Activated naive CD4-positive, alpha-beta T cell treated with anti-CD3 and anti-CD28 coated beads, Interleukin-2, amount 10 ng/mL, durations not matched to agents 7 days and 5 days (primary cell): ENCODE measurements around the gene COBLL1.

Experiments
- CTCF ChIA-PET: fragments of 350-600 bp; sonication (Branson Sonifier 250); formaldehyde crosslinking; loops from one replicate; lab custom pipeline; 2021; ENCODE audit warnings: antibody characterized with exemption; lab: Charles Lee
- DNase-seq: peaks from one replicate; pipeline ENCODE4 v3.0.0-alpha.2; 2020
- H3K27ac Mint-ChIP-seq: one replicate; pipeline ENCODE4 v1.8.0; 2021; ENCODE audit warnings: mild to moderate bottlenecking, moderate library complexity, mixed read lengths
- H3K27me3 Mint-ChIP-seq: one replicate; pipeline ENCODE4 v1.8.0; 2021; ENCODE audit warnings: mild to moderate bottlenecking, mixed read lengths
- H3K36me3 Mint-ChIP-seq: one replicate; pipeline ENCODE4 v1.8.0; 2021; ENCODE audit warnings: mixed read lengths
- H3K4me1 Mint-ChIP-seq: one replicate; pipeline ENCODE4 v1.8.0; 2021; ENCODE audit warnings: mixed read lengths
- H3K4me3 Mint-ChIP-seq: one replicate; pipeline ENCODE4 v1.8.0; 2021; ENCODE audit warnings: mild to moderate bottlenecking, moderate library complexity, mixed read lengths
- H3K9me3 Mint-ChIP-seq: one replicate; pipeline ENCODE4 v1.8.0; 2021; ENCODE audit warnings: mixed read lengths

COBLL1 gene

DNA sequence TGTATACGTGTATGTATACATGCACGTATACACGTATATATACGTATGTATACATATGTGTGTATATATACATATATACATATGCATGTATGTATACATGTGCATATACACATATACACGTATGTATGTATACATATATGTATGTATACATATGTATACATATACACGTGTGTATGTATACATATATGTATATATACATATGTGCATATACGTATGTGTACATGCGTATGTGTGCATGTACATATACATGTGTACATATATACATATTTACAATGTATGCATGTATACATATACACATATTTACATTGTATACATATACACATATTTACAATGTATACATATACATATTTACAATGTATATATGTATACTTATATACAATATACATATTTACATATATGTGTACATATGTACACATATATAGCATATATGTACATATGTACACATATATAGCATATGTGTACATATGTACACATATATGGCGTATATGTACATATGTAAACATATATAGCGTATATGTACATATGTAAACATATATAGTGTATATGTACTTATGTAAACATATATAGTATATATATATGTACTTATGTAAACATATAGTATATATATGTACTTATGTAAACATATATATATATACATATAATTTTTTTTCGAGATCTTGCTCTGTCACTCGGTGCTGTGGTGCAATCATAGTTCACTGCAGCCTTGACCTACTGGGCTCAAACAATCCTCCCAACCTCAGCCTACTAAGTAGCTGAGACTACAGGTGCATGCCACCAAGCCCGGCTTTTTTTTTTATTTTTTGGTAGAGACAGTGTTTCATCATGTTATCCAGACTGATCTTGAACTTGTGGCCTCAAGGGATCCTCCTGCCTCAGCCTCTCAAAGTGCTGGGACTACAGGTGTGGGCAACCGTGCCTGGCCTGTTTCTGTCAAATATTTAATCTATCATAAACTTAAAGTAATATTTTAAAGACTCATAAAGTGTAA is 23.2 kb downstream of the COBLL1 start:
- no peaks in the 10 kb centered on the region for H3K4me1 Mint-ChIP-seq
- CTCF ChIA-PET, result no interaction called here
- no peaks in the 10 kb centered on the region for H3K9me3 Mint-ChIP-seq
- no peak overlapping the region for H3K4me3 Mint-ChIP-seq
- H3K27ac Mint-ChIP-seq, result no peak overlapping the region
- H3K27me3 Mint-ChIP-seq, result no peaks in the 10 kb centered on the region
- no peaks in the 10 kb centered on the region for H3K36me3 Mint-ChIP-seq
- no peak for DNase-seq

DNA sequence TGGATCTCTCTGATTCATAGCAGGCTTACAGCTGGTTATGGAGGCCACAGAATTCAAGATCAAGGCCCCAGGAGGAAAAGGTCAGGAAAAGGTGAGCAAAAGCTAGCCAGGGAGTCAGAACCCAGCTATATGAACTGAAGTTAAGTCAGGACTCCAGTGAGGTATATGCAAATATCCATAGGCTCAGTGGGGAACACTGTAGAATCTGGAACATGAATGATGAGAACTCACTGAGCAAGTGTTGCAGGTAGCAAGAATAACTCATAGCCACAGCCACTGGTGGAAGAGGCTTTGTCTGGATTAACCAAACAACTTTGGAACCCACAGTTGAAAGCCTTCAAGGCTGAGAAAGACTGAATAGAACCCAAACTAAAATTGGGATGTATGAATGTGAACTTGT is 24.7 kb downstream of the COBLL1 start:
- H3K36me3 Mint-ChIP-seq, result no peaks in the 10 kb centered on the region
- H3K4me1 Mint-ChIP-seq, result no peaks in the 10 kb centered on the region
- H3K4me3 Mint-ChIP-seq, result no peak overlapping the region
- CTCF ChIA-PET, result no interaction called here
- H3K27me3 Mint-ChIP-seq, result no peaks in the 10 kb centered on the region
- H3K9me3 Mint-ChIP-seq, result no peaks in the 10 kb centered on the region
- no peak for DNase-seq
- no peak overlapping the region for H3K27ac Mint-ChIP-seq

DNA sequence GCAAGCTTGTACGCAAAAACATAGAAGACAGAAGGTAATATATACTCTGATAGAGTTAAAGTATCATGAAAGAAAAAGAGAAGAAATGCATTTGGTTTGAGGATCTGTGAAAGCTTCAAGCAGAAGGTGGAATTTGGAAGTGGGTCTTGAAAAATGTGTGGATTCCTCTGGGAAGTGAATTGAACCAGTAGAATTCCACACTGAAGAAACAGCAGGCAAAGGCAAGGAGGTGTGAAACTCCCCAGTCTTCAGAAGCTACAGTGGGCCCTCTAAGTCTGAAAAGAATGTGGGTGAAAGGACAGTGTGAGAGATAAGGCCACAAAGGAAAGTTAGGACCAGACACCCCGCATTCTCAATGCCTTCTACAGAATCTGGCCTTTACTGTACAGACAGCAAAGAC is 25.6 kb downstream of the COBLL1 start:
- H3K36me3 Mint-ChIP-seq, result no peaks in the 10 kb centered on the region
- CTCF ChIA-PET, result no interaction called here
- no peaks in the 10 kb centered on the region for H3K4me1 Mint-ChIP-seq
- H3K4me3 Mint-ChIP-seq, result no peak overlapping the region
- no peaks in the 10 kb centered on the region for H3K27me3 Mint-ChIP-seq
- H3K9me3 Mint-ChIP-seq, result no peaks in the 10 kb centered on the region
- no peak for DNase-seq
- no peak overlapping the region for H3K27ac Mint-ChIP-seq

DNA sequence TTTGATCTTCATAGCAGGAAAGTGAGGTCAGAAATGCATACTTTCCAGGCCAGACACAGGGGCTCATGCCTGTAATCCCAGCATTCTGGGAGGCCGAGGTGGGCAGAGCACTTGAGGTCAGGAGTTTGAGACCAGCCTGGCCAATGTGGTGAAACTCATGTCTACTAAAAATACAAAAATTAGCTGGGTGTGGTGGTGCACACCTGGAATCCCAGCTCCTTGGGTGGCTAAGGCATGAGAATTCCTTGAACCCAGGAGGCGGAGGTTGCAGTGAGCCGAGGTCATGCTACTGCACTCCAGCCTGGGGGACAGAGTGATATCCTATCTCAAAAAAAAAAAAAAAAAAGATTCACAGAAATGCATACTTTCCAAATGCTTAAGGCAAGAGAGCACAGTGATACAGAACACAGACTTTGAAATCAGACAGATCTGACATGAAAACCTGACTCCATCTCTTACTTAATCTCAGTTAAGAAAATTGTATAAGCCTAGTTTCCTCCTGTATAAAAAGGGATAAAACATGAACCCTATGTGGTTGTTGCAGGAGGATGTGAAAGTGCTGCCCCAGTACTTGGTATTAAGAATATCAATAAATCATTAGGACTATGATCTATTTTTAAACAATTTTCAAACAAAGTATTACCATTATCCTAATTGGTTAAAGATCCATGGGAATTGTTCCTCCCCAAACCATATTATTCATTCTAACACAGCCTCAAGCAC is 26.4 kb downstream of the COBLL1 start:
- no peaks in the 10 kb centered on the region for H3K9me3 Mint-ChIP-seq
- no peaks in the 10 kb centered on the region for H3K36me3 Mint-ChIP-seq
- CTCF ChIA-PET, result no interaction called here
- H3K27me3 Mint-ChIP-seq, result no peaks in the 10 kb centered on the region
- no peaks in the 10 kb centered on the region for H3K4me1 Mint-ChIP-seq
- no peak overlapping the region for H3K27ac Mint-ChIP-seq
- DNase-seq, result no peak
- no peak overlapping the region for H3K4me3 Mint-ChIP-seq

DNA sequence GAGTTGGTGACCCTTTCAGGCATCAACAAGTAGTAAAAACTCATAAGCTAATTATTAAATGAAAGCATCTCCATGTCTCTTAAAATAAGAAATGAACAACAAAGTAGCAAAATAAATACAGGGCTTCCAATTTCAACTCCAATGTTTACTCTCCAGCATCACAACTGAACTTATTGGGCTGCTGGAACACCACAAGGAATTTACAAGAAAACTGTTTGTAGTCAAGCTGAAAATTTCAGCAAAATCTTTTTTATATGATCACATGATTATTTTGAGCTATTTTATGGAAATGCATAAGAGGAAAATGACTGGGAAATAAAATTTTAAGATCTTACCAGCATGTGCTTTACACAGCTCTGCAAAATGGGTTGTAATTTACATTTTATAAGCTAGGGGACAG is 28.1 kb downstream of the COBLL1 start:
- Mint-ChIP-seq H3K27ac (no peak overlapping the region), H3K4me1 (no peaks in the 10 kb centered on the region), H3K4me3 (no peak overlapping the region), H3K27me3 (no peaks in the 10 kb centered on the region), H3K36me3 (no peaks in the 10 kb centered on the region), H3K9me3 (no peaks in the 10 kb centered on the region)
- DNase-seq, result no peak
- CTCF ChIA-PET, result no interaction called here

DNA sequence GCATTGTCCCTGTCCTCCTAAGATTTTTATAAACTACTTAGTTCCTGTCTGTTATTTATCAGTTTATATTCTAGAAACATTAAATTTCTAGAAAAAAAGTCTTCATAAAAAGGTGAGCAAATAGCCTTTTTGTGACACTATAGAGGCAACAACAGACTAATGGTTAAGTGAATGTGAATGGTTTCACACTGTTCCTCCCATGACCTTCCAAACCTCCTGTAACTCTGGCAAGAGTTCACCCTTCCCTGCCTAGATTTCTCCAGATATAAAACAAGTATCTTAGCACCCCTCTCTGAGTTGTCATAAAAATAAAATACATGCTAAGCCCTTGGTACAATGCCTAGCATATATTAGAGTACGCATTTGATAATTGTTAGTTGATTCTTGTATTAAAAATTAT is 29.2 kb downstream of the COBLL1 start:
- no peaks in the 10 kb centered on the region for H3K4me1 Mint-ChIP-seq

DNA sequence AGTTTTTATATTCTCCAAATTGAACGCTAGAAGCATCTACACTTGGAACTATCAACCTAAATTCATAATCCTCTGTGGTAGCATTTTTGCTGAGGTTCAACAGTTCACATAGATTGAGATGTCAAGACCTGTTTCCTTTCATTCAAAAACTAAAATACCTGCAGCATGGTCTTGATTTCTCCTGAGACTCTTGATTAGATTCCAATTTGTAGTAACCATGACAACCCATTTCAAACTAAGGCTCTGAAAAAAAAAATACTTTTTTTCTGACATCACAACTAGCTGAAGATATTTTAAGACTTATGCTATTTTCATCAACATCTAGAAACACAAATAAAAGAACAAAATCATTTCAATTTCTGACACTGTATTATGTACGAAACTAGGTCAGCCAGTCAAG is 29.8 kb downstream of the COBLL1 start:
- Mint-ChIP-seq H3K27me3 (no peaks in the 10 kb centered on the region), H3K4me3 (no peak overlapping the region), H3K4me1 (no peaks in the 10 kb centered on the region), H3K9me3 (no peaks in the 10 kb centered on the region), H3K36me3 (no peaks in the 10 kb centered on the region), H3K27ac (no peak overlapping the region)
- CTCF ChIA-PET, result no interaction called here
- DNase-seq, result no peak

More for the DNA sequence above, 29.2 kb downstream of the COBLL1 start:
- Mint-ChIP-seq H3K27me3 (no peaks in the 10 kb centered on the region), H3K4me3 (no peak overlapping the region), H3K36me3 (no peaks in the 10 kb centered on the region), H3K27ac (no peak overlapping the region), H3K9me3 (no peaks in the 10 kb centered on the region)
- CTCF ChIA-PET, result no interaction called here
- no peak for DNase-seq

DNA sequence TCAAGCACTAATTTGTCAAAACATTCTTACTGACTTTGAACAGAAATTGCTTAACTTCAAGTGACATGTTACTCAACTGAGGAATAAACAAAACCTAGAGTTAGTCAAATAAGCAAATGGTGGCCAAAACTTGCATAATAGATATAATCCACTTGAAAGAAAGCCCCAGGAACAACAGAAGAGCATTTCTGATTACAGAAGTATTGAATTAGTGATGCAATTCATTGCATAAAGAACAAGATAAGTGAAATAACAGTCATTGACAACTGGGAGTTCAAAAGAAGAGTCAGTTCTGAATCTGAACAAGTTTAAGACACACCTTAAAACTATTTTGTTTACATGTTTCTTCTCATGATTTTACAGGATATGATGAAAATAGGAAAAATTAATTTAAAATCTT is 30.8 kb downstream of the COBLL1 start:
- CTCF ChIA-PET, result no interaction called here
- DNase-seq, result no peak
- no peaks in the 10 kb centered on the region for H3K27me3 Mint-ChIP-seq
- no peaks in the 10 kb centered on the region for H3K36me3 Mint-ChIP-seq
- no peaks in the 10 kb centered on the region for H3K4me1 Mint-ChIP-seq
- no peaks in the 10 kb centered on the region for H3K9me3 Mint-ChIP-seq
- no peak overlapping the region for H3K27ac Mint-ChIP-seq
- H3K4me3 Mint-ChIP-seq, result no peak overlapping the region

DNA sequence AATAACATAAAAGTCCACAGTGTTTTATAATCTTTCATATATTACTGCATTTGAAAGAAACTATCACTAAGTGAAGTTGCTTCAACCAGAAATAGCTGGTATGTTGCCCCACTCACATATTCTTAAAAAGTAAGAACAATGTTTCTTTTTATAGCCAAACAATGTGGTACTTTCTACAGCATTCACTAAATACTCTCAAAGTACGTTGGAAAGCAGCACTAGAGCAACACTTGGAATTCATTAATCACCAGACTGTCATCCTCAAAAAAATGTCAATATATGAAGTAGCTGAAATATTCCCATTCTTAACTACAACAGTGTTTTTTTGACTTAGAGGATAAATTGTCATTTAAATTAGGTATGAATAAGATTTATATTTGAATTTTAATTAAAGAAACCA is 32.8 kb downstream of the COBLL1 start:
- Mint-ChIP-seq H3K27me3 (no peaks in the 10 kb centered on the region), H3K9me3 (no peaks in the 10 kb centered on the region), H3K4me3 (no peak overlapping the region), H3K4me1 (no peaks in the 10 kb centered on the region), H3K36me3 (no peaks in the 10 kb centered on the region), H3K27ac (no peak overlapping the region)
- DNase-seq, result no peak
- CTCF ChIA-PET, result no interaction called here

DNA sequence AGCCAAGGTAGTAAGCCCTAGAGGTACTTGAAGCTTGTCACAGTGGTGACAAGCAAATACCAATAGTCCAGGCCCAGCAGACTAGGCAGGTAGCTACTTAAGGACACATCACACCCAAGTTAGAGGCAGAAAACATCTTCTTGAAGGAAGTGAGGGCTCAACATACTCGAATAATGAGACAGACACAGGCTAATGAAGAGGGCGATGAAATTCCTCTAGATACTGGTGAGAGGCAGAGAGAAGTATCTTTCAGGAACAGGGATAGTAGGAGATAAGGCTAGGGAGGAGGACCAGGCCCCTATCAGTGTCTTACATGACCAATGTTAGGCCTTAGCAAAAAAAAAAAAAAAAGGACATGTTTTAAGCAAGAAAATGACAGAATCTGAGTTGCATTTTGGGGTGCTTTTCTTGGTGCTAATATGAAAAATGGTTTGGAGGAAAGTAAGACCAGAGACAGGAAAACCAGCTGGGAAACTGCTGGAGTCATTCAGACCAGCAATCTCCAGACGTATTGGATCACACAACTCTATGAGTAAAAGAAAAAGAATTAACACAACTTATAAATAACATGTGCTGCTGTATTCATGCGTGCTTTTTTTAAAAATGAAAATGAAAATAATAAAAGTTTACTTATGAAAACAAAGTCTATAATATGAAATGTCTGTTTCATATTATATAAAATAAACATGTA is 37.7 kb downstream of the COBLL1 start:
- H3K9me3 Mint-ChIP-seq, result no peaks in the 10 kb centered on the region
- CTCF ChIA-PET, result no interaction called here
- H3K4me3 Mint-ChIP-seq, result no peak overlapping the region
- no peaks in the 10 kb centered on the region for H3K36me3 Mint-ChIP-seq
- no peaks in the 10 kb centered on the region for H3K27me3 Mint-ChIP-seq
- no peak overlapping the region for H3K27ac Mint-ChIP-seq
- DNase-seq, result no peak
- H3K4me1 Mint-ChIP-seq, result no peaks in the 10 kb centered on the region

DNA sequence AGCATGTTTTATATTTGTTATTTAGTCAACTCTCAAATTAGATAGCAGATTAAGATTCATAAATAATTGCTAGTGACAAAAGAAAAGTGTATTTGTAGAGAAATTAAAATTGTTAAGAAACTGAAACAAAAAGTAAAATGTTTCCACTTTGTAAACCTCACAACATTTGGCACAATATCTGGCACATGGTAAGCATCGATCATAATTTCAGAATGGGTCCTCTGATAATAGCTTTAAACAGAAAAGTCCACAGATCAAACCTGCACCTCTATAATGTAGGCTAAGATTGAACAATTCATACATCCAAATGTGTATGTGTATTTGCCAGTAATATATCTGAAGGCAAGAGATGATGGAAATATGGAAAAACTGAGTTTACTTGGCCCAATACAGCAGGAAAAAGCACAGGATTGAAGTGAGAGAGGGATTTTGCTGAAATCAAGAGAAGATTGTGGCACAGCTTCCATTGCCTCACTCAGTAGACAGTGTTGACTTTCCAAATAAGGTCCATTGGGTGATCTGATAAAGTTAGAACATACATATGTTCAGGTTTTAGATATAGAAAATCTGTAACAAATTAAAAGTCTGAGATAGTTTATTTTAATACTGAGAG is 39.4 kb downstream of the COBLL1 start:
- H3K27me3 Mint-ChIP-seq, result no peaks in the 10 kb centered on the region
- no peaks in the 10 kb centered on the region for H3K4me1 Mint-ChIP-seq
- no peak overlapping the region for H3K4me3 Mint-ChIP-seq
- no peak overlapping the region for H3K27ac Mint-ChIP-seq
- no peaks in the 10 kb centered on the region for H3K9me3 Mint-ChIP-seq
- CTCF ChIA-PET, result no interaction called here
- H3K36me3 Mint-ChIP-seq, result no peaks in the 10 kb centered on the region
- DNase-seq, result no peak

DNA sequence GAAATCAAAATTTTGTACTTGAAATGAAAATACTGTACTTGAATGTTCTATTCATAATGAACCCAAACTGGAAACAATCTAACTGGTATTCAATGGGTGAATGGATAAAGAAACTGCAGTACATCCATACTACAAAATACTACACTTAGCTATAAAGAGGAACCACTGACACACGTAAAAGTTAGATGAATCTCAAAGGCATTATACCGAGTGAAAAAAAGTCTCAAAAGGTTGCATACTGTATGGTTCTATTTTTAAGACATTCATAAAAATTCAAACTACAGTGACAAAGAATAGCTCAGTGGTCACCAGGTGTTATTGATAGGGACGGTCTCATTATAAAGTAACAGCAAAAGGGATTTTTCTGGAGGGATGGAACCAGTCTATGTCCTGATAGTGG is 41.1 kb downstream of the COBLL1 start:
- H3K9me3 Mint-ChIP-seq, result no peaks in the 10 kb centered on the region
- H3K4me3 Mint-ChIP-seq, result no peak overlapping the region
- no peaks in the 10 kb centered on the region for H3K36me3 Mint-ChIP-seq
- H3K27me3 Mint-ChIP-seq, result no peaks in the 10 kb centered on the region
- no peaks in the 10 kb centered on the region for H3K4me1 Mint-ChIP-seq
- CTCF ChIA-PET, result no interaction called here
- DNase-seq, result no peak
- no peak overlapping the region for H3K27ac Mint-ChIP-seq

DNA sequence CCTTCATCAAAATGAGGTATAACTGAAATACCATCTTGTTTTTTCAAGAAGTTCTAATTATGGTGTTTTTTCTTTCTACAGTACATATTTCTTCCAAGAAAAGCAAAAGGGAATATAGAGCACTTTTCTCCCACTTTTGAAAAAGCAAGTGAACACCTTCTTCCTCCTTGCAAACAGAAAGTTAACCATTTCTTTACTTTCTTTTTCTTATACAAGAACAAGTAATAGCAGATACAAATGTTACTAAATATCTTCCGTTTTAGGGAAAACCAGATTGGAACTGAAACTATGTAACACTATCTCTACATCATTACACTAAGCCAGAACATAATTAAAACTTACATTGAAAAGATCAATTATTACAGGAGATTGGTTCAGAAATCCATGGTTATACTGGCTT is 44.0 kb downstream of the COBLL1 start:
- CTCF ChIA-PET, result no interaction called here
- Mint-ChIP-seq H3K4me1 (no peaks in the 10 kb centered on the region), H3K36me3 (no peaks in the 10 kb centered on the region), H3K27ac (no peak overlapping the region), H3K9me3 (no peaks in the 10 kb centered on the region), H3K4me3 (no peak overlapping the region), H3K27me3 (no peaks in the 10 kb centered on the region)
- DNase-seq, result no peak

DNA sequence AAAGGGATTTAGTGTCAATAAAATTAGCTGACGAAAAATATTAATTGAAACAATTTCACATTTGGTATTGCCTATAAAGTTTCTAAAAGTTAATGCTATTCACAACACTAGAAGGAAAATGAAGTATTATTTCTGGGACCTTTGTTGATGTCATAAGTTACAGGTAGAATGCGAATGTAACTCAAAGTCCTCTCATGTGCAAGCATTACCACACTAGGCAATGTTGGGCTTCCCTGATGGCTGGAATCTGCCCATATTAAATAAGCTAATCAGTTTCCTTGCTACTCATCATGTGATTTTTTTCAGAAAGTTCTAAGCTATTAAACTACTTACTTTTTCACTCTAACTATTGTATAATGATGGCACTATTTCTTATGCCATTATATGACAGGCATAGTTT is 44.6 kb downstream of the COBLL1 start:
- Mint-ChIP-seq H3K9me3 (no peaks in the 10 kb centered on the region), H3K27ac (no peak overlapping the region), H3K36me3 (no peaks in the 10 kb centered on the region), H3K4me1 (no peaks in the 10 kb centered on the region), H3K4me3 (no peak overlapping the region), H3K27me3 (no peaks in the 10 kb centered on the region)
- no peak for DNase-seq
- CTCF ChIA-PET, result no interaction called here
